KOPT-K1 (cell line): Measurements from ENCODE around the gene STX4.
"Not testable (repeated sequence)": the region's sequence is repeated elsewhere in the genome, so short reads cannot be mapped to it uniquely, and the experiment has no call there.

Source experiments
- H3K27ac ChIP-seq: fragments of 200-600 bp; sonication (generic); 2 replicates; pipeline ENCODE4 v1.5.1; 2016; ENCODE audit warnings: antibody characterized with exemption, mild to moderate bottlenecking, low read depth, low read length; ENCODE audit not compliant: poor library complexity, severe bottlenecking
- H3K36me3 ChIP-seq: fragments of 200-600 bp; sonication (generic); 2 replicates; pipeline ENCODE4 v1.5.1; 2017; ENCODE audit warnings: antibody characterized with exemption, mild to moderate bottlenecking, low read length, moderate library complexity; ENCODE audit not compliant: insufficient read depth
- H3K9me3 ChIP-seq: fragments of 200-600 bp; sonication (generic); 2 replicates; pipeline ENCODE4 v1.5.1; 2017; ENCODE audit warnings: antibody characterized with exemption, low read length, mild to moderate bottlenecking; ENCODE audit not compliant: insufficient read depth, poor library complexity, severe bottlenecking

The STX4 gene

DNA sequence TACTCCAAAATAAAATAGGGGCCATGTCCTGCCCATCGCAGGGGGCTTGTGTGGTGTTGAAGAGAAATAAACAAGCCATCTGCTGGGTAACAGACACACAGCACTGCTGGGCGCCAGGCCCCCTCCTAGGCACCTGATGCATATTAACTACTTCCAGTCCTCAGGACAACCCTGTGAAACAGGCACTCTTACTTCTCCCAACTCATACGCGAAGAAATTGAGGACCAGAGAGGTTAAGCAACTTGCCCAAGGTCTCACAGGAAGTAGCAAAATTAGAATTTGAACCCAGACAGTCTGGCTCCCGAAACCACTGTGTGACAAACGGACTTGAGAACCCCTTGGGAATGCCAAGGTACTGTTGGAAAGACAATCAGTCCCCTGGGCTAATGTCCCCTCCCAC is 25.7 kb upstream of the STX4 start:
- Histone ChIP-seq H3K27ac (no peak overlapping the region), H3K36me3 (no peaks in the 10 kb centered on the region), H3K9me3 (no peaks in the 10 kb centered on the region)

- H3K9me3 ChIP-seq: no peaks in the 10 kb centered on the region
- H3K36me3 ChIP-seq: no peaks in the 10 kb centered on the region
- no peak overlapping the region for H3K27ac ChIP-seq
Measured at GRCh38 chr16:31008149-31008548, 25.2 kb upstream of the STX4 start.

- no peaks in the 10 kb centered on the region for H3K36me3 ChIP-seq
- H3K9me3 ChIP-seq: no peaks in the 10 kb centered on the region
- no peak overlapping the region for H3K27ac ChIP-seq
Measured at GRCh38 chr16:31008551-31008950, 24.8 kb upstream of the STX4 start.

GRCh38 chr16:31009120-31009519 is 24.2 kb upstream of the STX4 start:
- no peak overlapping the region for H3K27ac ChIP-seq
- H3K9me3 ChIP-seq: no peaks in the 10 kb centered on the region
- H3K36me3 ChIP-seq: no peaks in the 10 kb centered on the region

DNA sequence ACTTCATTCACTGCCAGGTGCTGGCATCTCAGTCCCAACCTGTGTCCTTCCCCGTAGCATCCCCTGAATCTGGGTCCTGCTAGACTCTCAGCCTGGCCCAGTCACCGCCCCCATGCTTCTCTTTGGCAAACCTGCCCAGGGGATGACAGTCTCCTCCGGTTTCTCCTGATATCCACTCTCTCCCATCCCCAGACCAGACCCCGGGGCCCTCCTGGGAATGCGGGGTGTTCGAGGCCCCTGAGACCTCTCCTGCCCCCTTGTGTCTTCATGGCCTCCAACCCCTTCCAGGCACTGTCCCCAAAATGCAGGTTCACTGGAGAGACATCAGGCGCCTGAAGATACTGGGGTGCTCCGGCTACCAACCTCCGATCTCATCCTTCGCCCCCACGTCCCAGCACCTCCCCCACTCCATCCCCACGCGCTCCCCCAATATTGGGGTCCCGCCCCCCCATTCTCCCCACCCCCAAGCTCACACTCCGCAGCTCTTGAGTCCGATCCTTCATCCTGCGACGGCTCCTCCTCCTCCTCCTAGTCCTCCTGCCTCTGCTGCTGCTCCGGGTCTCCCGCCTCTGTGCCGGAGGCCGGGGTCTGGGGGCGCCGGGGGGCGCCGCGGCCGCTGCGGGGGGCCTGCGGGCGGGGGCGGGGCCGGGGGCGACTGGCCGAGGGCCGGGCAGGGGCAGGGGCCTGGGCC is 23.3 kb upstream of the STX4 start:
- Histone ChIP-seq H3K36me3 (no peaks in the 10 kb centered on the region), H3K9me3 (no peaks in the 10 kb centered on the region), H3K27ac (no peak overlapping the region)

DNA sequence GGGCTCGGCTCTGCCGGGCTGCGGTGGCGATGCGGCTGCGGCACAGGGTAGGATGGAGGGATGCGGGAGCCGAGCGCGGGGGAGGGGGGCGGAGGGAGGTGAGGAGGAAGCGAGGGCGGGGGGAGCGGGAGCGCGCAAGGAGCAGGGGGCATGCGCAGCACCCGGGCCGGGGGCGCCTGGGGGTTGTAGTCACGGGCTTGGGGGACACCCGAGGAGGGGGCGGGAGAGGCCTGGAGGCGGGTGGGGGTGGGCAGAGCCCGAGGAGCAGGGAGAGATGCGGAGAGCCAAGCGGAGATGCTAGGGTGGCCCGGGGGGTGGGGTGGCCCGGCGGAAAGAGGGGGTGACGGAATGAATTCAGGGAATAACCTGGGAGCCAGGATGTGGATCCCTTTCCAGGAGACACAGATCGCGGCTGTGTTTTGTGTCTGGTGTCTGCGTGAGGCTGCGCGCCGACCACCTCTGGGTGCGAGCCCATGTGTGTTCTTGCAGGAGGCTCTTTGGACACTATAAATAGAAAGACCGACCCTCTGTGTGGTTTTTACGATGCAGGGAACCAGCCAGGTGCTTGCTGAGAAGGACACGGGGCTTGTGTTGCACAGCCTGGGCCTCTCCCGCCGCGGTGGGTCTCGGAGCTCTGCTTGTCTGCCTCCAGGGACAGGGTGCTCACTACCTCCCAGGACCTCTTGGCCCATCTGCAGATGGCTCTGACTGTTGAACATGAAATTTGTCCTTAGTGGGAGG is 22.6 kb upstream of the STX4 start, which contains the start of gene STX1B:
TSS of gene STX1B (minus strand) at position 54 of the 741 bp plus-strand sequence. CDS start 242 bp downstream, outside the sequence.
- H3K27ac ChIP-seq: no peak within 1 kb of the TSS
- H3K9me3 ChIP-seq: no peaks in the 10 kb centered on the region
- no peaks in the 10 kb centered on the region for H3K36me3 ChIP-seq

DNA sequence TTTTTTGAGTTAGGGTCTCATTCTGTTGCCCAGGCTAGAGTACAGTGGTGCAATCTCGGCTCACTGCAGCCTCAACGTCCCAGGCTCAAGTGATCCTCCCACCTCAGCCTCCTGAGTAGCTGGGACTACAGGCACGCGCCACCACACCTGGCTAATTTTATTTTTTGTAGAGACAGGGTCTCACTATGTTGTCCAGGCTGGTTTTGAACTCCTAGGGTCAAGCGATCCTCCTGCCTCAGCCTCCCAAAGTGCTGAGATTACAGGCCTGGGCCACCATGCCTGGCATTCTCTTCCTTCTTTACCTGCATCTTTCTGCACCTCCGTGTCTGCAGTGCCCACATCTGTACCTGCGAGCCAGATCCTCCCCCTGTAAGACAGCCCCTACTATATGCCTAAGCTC is 21.5 kb upstream of the STX4 start:
- H3K36me3 ChIP-seq, H3K9me3 ChIP-seq, H3K27ac ChIP-seq: not testable (repeated sequence)

- not testable (repeated sequence) for H3K27ac ChIP-seq, H3K36me3 ChIP-seq
Measured at GRCh38 chr16:31013292-31013691, 20.1 kb upstream of the STX4 start.

DNA sequence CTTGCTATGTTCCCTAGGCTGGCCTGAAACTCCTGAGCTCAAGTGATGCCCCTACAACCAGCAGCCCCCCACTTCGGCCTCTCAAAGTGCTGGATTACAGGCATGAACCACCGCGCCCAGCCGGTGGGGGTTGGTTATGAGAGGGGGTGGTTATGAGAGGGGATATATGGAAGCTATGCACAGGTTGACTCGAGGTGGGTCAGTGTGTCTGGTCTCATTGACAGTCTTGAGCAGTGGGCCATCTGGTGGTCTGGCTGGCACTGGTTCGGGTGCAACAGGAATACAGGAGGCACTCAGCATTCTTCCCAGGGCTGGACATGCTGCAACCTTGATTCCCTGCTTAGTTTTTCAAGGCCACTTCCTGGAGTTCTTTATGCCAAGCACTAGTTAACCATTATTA is 17.3 kb upstream of the STX4 start:
- Histone ChIP-seq H3K9me3 (no peaks in the 10 kb centered on the region), H3K27ac (no peak overlapping the region), H3K36me3 (no peaks in the 10 kb centered on the region)

More at GRCh38 chr16:31013292-31013691, 20.1 kb upstream of the STX4 start:
- H3K9me3 ChIP-seq: not testable (repeated sequence)

DNA sequence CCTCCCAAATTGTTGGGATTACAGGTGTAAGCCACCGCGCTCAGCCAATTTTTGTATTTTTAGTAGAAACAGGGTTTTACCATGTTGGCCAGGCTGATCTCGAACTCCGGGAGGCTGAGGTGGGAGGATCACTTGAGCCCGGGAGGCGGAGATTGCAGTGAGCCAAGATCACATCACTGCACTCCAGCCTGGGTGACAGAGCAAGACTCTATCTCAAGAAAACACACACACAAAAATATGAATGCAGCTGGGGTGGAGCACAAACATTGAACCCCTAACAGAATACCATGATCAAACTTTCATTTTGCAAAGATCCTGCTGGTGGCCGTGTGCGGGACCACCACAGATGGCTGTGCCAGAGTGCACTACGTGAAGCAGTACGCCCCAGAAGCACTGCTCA is 15.6 kb upstream of the STX4 start:
- not testable (repeated sequence) for H3K27ac ChIP-seq, H3K9me3 ChIP-seq, H3K36me3 ChIP-seq

GRCh38 chr16:31020536-31020935 is 12.8 kb upstream of the STX4 start:
- Histone ChIP-seq H3K36me3 (no peaks in the 10 kb centered on the region), H3K27ac (no peak overlapping the region), H3K9me3 (no peaks in the 10 kb centered on the region)

GRCh38 chr16:31022544-31023251 is 10.7 kb upstream of the STX4 start:
- Histone ChIP-seq H3K36me3 (no peaks in the 10 kb centered on the region), H3K9me3 (no peaks in the 10 kb centered on the region), H3K27ac (no peak overlapping the region)

DNA sequence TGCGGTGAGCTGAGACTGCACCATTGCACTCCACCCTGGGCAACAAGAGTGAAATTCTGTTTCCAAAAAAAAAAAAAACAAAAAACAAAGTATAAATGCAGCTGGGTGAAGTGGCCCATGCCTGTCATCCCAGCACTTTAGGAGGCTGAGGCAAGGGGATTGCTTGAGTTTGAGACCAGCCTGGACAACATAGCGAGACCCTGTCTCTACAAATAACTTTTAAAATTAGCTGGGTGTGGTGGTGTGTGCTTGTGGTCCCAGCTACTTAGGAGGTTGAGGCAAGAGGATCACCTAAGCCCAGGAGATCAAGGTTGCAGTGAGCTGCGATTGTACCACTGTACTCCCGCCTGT is 10.1 kb upstream of the STX4 start:
- no peaks in the 10 kb centered on the region for H3K9me3 ChIP-seq
- no peaks in the 10 kb centered on the region for H3K36me3 ChIP-seq
- no peak overlapping the region for H3K27ac ChIP-seq

DNA sequence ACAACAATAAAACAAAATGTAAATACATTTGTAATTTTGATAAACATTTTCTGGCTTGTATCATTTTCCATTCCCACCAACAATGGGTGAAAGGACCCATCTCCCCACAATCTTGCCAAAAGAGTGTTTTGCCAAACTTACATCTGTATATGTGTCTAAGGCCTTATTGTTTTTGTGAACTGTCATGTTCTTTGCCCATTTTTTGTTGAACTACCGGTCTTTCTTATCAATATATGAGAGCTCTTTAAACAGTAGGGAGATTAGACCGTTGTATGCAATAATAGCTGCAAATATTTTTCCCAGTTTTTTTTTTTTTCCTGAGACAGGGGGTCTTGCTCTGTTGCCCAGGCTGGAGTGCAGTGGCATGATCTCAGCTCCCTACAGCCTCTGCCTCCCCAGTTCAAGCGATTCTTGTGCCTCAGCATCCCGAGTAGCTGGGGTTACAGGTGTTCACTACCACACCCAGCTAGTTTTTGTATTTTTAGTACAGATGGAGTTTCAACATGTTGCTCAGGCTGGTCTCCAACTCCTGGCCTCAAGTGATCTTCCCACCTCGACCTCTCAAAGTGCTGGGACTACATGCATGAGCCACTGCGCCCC is 9.6 kb upstream of the STX4 start:
- no peak overlapping the region for H3K27ac ChIP-seq
- no peaks in the 10 kb centered on the region for H3K36me3 ChIP-seq
- H3K9me3 ChIP-seq: no peaks in the 10 kb centered on the region

GRCh38 chr16:31025339-31025738 is 8.0 kb upstream of the STX4 start:
- no peaks in the 10 kb centered on the region for H3K36me3 ChIP-seq
- H3K27ac ChIP-seq: no peak overlapping the region

More at GRCh38 chr16:31025339-31025738, 8.0 kb upstream of the STX4 start:
- H3K9me3 ChIP-seq: no peaks in the 10 kb centered on the region
